ENCODE data around the gene FCRL5.

FCRL5 gene

GRCh38 chr1:157542676-157543075, 9.6 kb downstream of the FCRL5 start:
- WGBS: 72% methylated on average over 6 of the region's 6 CpGs
- H3K14ac ChIP-seq (ENCODE audit: low read length in 2 of 2): no peak overlapping the region
- H3K9me3 ChIP-seq (ENCODE audit: control insufficient read depth, low read length): no peaks in the 10 kb centered on the region
- H3K4me1 ChIP-seq (ENCODE audit: control insufficient read depth, insufficient read depth, low read depth, low read length): peaks cover 2% of the 10 kb centered on the region
- H3K79me1 ChIP-seq (replicated peaks; ENCODE audit: low read length, poor library complexity, severe bottlenecking): no peaks in the 10 kb centered on the region
- no peak overlapping the region for H4K8ac ChIP-seq (ENCODE audit: low read length)
- no peak overlapping the region for H2BK12ac ChIP-seq (ENCODE audit: low read length in 2 of 2)
- H3K4me3 ChIP-seq (ENCODE audit: insufficient read depth in 1 of 2, low read depth in 1 of 2, low read length in 2 of 2): no peak overlapping the region
- H2BK15ac ChIP-seq (ENCODE audit: low read depth, poor library complexity, severe bottlenecking): no peak overlapping the region
- no peak overlapping the region for H3K23ac ChIP-seq (ENCODE audit: low read length in 2 of 2)
- H3K4ac ChIP-seq (ENCODE audit: low read depth in 1 of 2, low read length in 2 of 2): no peak overlapping the region
- H4K91ac ChIP-seq (ENCODE audit: low read length): no peak overlapping the region
- no peak overlapping the region for H3K18ac ChIP-seq (ENCODE audit: low read depth in 1 of 2, low read length in 2 of 2)
- peaks cover 0 to 43% of the 10 kb centered on the region in 2 experiments for H3K27me3 ChIP-seq (ENCODE audit: control insufficient read depth in 1 of 2, insufficient read depth in 1 of 2, low read length in 2 of 2)
- no peak overlapping the region for H3K4me2 ChIP-seq (ENCODE audit: low read length, poor library complexity, severe bottlenecking)
- no peaks in the 10 kb centered on the region for H3K36me3 ChIP-seq (ENCODE audit: control insufficient read depth in 1 of 2, insufficient read depth in 2 of 2, low read depth in 1 of 2, low read length in 2 of 2)
- H2BK5ac ChIP-seq (ENCODE audit: low read depth, low read length, poor library complexity, severe bottlenecking): no peak overlapping the region
- no peak overlapping the region for H3K27ac ChIP-seq (ENCODE audit: low read length, poor library complexity, severe bottlenecking)
- DNase-seq: no peak
- no peak overlapping the region for H3K9ac ChIP-seq (ENCODE audit: low read length)
- no peak overlapping the region for H2AK5ac ChIP-seq (ENCODE audit: low read length, severe bottlenecking)
- H2AFZ ChIP-seq (ENCODE audit: low read depth, low read length): no peak overlapping the region
- H2BK120ac ChIP-seq (ENCODE audit: low read depth, low read length): no peak overlapping the region

GRCh38 chr1:157540852-157541251, 11.5 kb downstream of the FCRL5 start:
- H3K27me3 ChIP-seq (ENCODE audit: control insufficient read depth in 1 of 2, insufficient read depth in 1 of 2, low read length in 2 of 2): peaks cover 0 to 43% of the 10 kb centered on the region in 2 experiments
- H3K9me3 ChIP-seq (ENCODE audit: control insufficient read depth, low read length): no peaks in the 10 kb centered on the region
- H2BK5ac ChIP-seq (ENCODE audit: low read depth, low read length, poor library complexity, severe bottlenecking): no peak overlapping the region
- H3K18ac ChIP-seq (ENCODE audit: low read depth in 1 of 2, low read length in 2 of 2): no peak overlapping the region
- no peak overlapping the region for H3K4ac ChIP-seq (ENCODE audit: low read depth in 1 of 2, low read length in 2 of 2)
- no peak overlapping the region for H2AK5ac ChIP-seq (ENCODE audit: low read length, severe bottlenecking)
- no peak overlapping the region for H3K23ac ChIP-seq (ENCODE audit: low read length in 2 of 2)
- H3K9ac ChIP-seq (ENCODE audit: low read length): no peak overlapping the region
- no peak overlapping the region for H3K14ac ChIP-seq (ENCODE audit: low read length in 2 of 2)
- no peak overlapping the region for H4K91ac ChIP-seq (ENCODE audit: low read length)
- H3K79me1 ChIP-seq (replicated peaks; ENCODE audit: low read length, poor library complexity, severe bottlenecking): no peaks in the 10 kb centered on the region
- no peaks in the 10 kb centered on the region for H3K36me3 ChIP-seq (ENCODE audit: control insufficient read depth in 1 of 2, insufficient read depth in 2 of 2, low read depth in 1 of 2, low read length in 2 of 2)
- H4K8ac ChIP-seq (ENCODE audit: low read length): no peak overlapping the region
- H2BK12ac ChIP-seq (ENCODE audit: low read length in 2 of 2): no peak overlapping the region
- H3K27ac ChIP-seq (ENCODE audit: low read length, poor library complexity, severe bottlenecking): no peak overlapping the region
- no peak overlapping the region for H2BK15ac ChIP-seq (ENCODE audit: low read depth, poor library complexity, severe bottlenecking)
- 69% methylated on average over 3 of the region's 3 CpGs for WGBS
- no peak overlapping the region for H2BK120ac ChIP-seq (ENCODE audit: low read depth, low read length)
- no peak overlapping the region for H3K4me3 ChIP-seq (ENCODE audit: insufficient read depth in 1 of 2, low read depth in 1 of 2, low read length in 2 of 2)
- no peak for DNase-seq
- peaks cover 2% of the 10 kb centered on the region for H3K4me1 ChIP-seq (ENCODE audit: control insufficient read depth, insufficient read depth, low read depth, low read length)
- H3K4me2 ChIP-seq (ENCODE audit: low read length, poor library complexity, severe bottlenecking): no peak overlapping the region
- H2AFZ ChIP-seq (ENCODE audit: low read depth, low read length): no peak overlapping the region

DNA sequence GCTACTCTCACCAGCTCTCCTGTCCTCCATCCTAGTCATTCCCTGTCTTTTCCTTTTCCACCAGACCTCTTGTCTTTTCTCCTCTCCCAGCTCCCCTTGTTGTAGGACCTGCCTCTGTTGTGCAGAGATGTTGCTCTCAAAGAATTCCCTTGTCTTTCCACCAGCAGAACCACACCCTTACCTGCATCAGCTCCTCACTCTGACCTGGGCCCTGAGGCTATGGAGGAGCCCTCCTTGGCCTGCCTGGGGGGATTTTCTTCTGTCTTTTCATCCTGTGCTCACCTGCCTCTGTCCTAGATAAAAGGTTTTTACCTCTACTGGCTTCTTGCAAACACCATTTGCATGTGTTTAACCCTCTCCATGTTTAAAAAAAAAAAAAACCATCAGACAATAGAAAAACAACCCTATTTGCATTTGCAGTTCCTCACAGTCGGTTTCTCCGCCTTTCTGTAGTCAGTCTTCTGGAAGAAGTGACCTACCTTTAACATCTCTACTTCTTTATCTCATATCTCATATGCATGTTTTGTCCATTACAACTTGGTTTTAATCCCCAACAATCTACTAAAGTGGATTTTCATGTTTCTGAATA, 12.1 kb downstream of the FCRL5 start:
- H3K79me1 ChIP-seq (replicated peaks; ENCODE audit: low read length, poor library complexity, severe bottlenecking): no peaks in the 10 kb centered on the region
- no peak overlapping the region for H3K9ac ChIP-seq (ENCODE audit: low read length)
- H3K9me3 ChIP-seq (ENCODE audit: control insufficient read depth, low read length): no peaks in the 10 kb centered on the region
- no peaks in the 10 kb centered on the region for H3K36me3 ChIP-seq (ENCODE audit: control insufficient read depth in 1 of 2, insufficient read depth in 2 of 2, low read depth in 1 of 2, low read length in 2 of 2)
- H4K8ac ChIP-seq (ENCODE audit: low read length): no peak overlapping the region
- H3K4me3 ChIP-seq (ENCODE audit: insufficient read depth in 1 of 2, low read depth in 1 of 2, low read length in 2 of 2): no peak overlapping the region
- H2AFZ ChIP-seq (ENCODE audit: low read depth, low read length): no peak overlapping the region
- no peak overlapping the region for H3K4ac ChIP-seq (ENCODE audit: low read depth in 1 of 2, low read length in 2 of 2)
- H2BK15ac ChIP-seq (ENCODE audit: low read depth, poor library complexity, severe bottlenecking): no peak overlapping the region
- no peak overlapping the region for H3K27ac ChIP-seq (ENCODE audit: low read length, poor library complexity, severe bottlenecking)
- no peak overlapping the region for H4K91ac ChIP-seq (ENCODE audit: low read length)
- H2BK12ac ChIP-seq (ENCODE audit: low read length in 2 of 2): no peak overlapping the region
- WGBS: 34% methylated on average over 2 of the region's 2 CpGs
- no peak overlapping the region for H2BK120ac ChIP-seq (ENCODE audit: low read depth, low read length)
- peaks cover 2% of the 10 kb centered on the region for H3K4me1 ChIP-seq (ENCODE audit: control insufficient read depth, insufficient read depth, low read depth, low read length)
- no peak overlapping the region for H3K23ac ChIP-seq (ENCODE audit: low read length in 2 of 2)
- H3K18ac ChIP-seq (ENCODE audit: low read depth in 1 of 2, low read length in 2 of 2): no peak overlapping the region
- H3K4me2 ChIP-seq (ENCODE audit: low read length, poor library complexity, severe bottlenecking): no peak overlapping the region
- no peak overlapping the region for H2BK5ac ChIP-seq (ENCODE audit: low read depth, low read length, poor library complexity, severe bottlenecking)
- H3K14ac ChIP-seq (ENCODE audit: low read length in 2 of 2): no peak overlapping the region
- DNase-seq: no peak
- H2AK5ac ChIP-seq (ENCODE audit: low read length, severe bottlenecking): no peak overlapping the region
- peaks cover 0 to 43% of the 10 kb centered on the region in 2 experiments for H3K27me3 ChIP-seq (ENCODE audit: control insufficient read depth in 1 of 2, insufficient read depth in 1 of 2, low read length in 2 of 2)

- H3K79me1 ChIP-seq (replicated peaks; ENCODE audit: low read length, poor library complexity, severe bottlenecking): no peaks in the 10 kb centered on the region
- H3K27me3 ChIP-seq (ENCODE audit: control insufficient read depth in 1 of 2, insufficient read depth in 1 of 2, low read length in 2 of 2): peaks cover 0 to 40% of the 10 kb centered on the region in 2 experiments
- DNase-seq: no peak
- no peak overlapping the region for H3K14ac ChIP-seq (ENCODE audit: low read length in 2 of 2)
- H3K27ac ChIP-seq (ENCODE audit: low read length, poor library complexity, severe bottlenecking): no peak overlapping the region
- no peak overlapping the region for H2AK5ac ChIP-seq (ENCODE audit: low read length, severe bottlenecking)
- no peak overlapping the region for H3K4ac ChIP-seq (ENCODE audit: low read depth in 1 of 2, low read length in 2 of 2)
- H3K9ac ChIP-seq (ENCODE audit: low read length): no peak overlapping the region
- H2BK5ac ChIP-seq (ENCODE audit: low read depth, low read length, poor library complexity, severe bottlenecking): no peak overlapping the region
- no peak overlapping the region for H4K91ac ChIP-seq (ENCODE audit: low read length)
- H3K23ac ChIP-seq (ENCODE audit: low read length in 2 of 2): no peak overlapping the region
- H2BK120ac ChIP-seq (ENCODE audit: low read depth, low read length): no peak overlapping the region
- H3K4me2 ChIP-seq (ENCODE audit: low read length, poor library complexity, severe bottlenecking): no peak overlapping the region
- H3K36me3 ChIP-seq (ENCODE audit: control insufficient read depth in 1 of 2, insufficient read depth in 2 of 2, low read depth in 1 of 2, low read length in 2 of 2): no peaks in the 10 kb centered on the region
- no peak overlapping the region for H3K4me3 ChIP-seq (ENCODE audit: insufficient read depth in 1 of 2, low read depth in 1 of 2, low read length in 2 of 2)
- H4K8ac ChIP-seq (ENCODE audit: low read length): no peak overlapping the region
- H2AFZ ChIP-seq (ENCODE audit: low read depth, low read length): no peak overlapping the region
- no peaks in the 10 kb centered on the region for H3K9me3 ChIP-seq (ENCODE audit: control insufficient read depth, low read length)
- H3K18ac ChIP-seq (ENCODE audit: low read depth in 1 of 2, low read length in 2 of 2): no peak overlapping the region
- peaks cover 2% of the 10 kb centered on the region for H3K4me1 ChIP-seq (ENCODE audit: control insufficient read depth, insufficient read depth, low read depth, low read length)
- no peak overlapping the region for H2BK15ac ChIP-seq (ENCODE audit: low read depth, poor library complexity, severe bottlenecking)
- no peak overlapping the region for H2BK12ac ChIP-seq (ENCODE audit: low read length in 2 of 2)
Measured at GRCh38 chr1:157539568-157539967, 12.7 kb downstream of the FCRL5 start.

Measured in mesenchymal stem cell (in vitro differentiated cells and primary cell).